ENCODE results near the gene NUDT15. TPM values are rescaled to one million over a fixed set of nuclear protein-coding genes. Genes with fewer than 3 reads are reported as not detected.

NUDT15 gene
- total and polyA plus RNA-seq, 10 of the 15 experiments (the other 5 are each of a cell fraction or from before 2014, with no cell fraction given), result 11.4 to 26.7 (median 18.0) TPM

- TF ChIP-seq NKRF (conservative IDR thresholded peaks at IDR 0.05), result no peak
- TF ChIP-seq LARP7 (IDR thresholded peaks at IDR 0.05), result no peak
Observed at GRCh38 chr13:48068952-48069351, 31.4 kb downstream of the NUDT15 start (continued).

GRCh38 chr13:48069573-48069972 is 32.0 kb downstream of the NUDT15 start:
- no peaks in the 10 kb centered on the region for H4K20me1 ChIP-seq (ENCODE audit: control insufficient read depth, insufficient read depth)
- no peaks in the 10 kb centered on the region for H3K27me3 ChIP-seq (replicated peaks in 1 of 2; ENCODE audit: control insufficient read depth in 2 of 2, insufficient read depth in 2 of 2, low read length in 1 of 2)
- DNase-seq (ENCODE audit: low read depth, low spot score), result no peak
- no peak overlapping the region for H3K9ac ChIP-seq (ENCODE audit: control insufficient read depth, insufficient read depth, low read length)
- no peak overlapping the region for H2AFZ ChIP-seq (ENCODE audit: control insufficient read depth, low read depth, low read length)
- no peak overlapping the region for H3K27ac ChIP-seq (ENCODE audit: control insufficient read depth, insufficient read depth)
- ChIA-PET CTCF (interaction anchor here (1.4 kb wide), 1 partner anchor 10 kb away, joined by 4 read pairs; no protein-coding TSS in a partner anchor), RAD21 (ENCODE audit: unreplicated experiment) (no interaction called here), SMC1A (ENCODE audit: uncharacterized antibody, unreplicated experiment) (no interaction called here), POLR2A (no interaction called here)
- intact Hi-C loops (cut with micrococcal nuclease; ENCODE audit: unreplicated experiment), result no loop called here
- H3K36me3 ChIP-seq (ENCODE audit: control insufficient read depth in 2 of 2, insufficient read depth in 2 of 2, low read length in 1 of 2), result peaks cover 9 to 29% of the 10 kb centered on the region in 2 experiments
- in situ Hi-C loops (cut with MboI), result no loop called here
- H3K79me2 ChIP-seq (ENCODE audit: control insufficient read depth, insufficient read depth, low read length), result no peaks in the 10 kb centered on the region; the same call in 1 of the 2 replicates
- 100% methylated on average over 1 of the region's 1 CpG for WGBS (ENCODE audit: insufficient coverage, insufficient replicate concordance, low lambda C conversion rate, missing lambda C conversion rate)
- H3K4me1 ChIP-seq (ENCODE audit: control insufficient read depth, insufficient read depth, low read length), result peaks cover 4% of the 10 kb centered on the region
- no peak for TF ChIP-seq KDM1A (IDR thresholded peaks at IDR 0.05; ENCODE audit: borderline replicate concordance)
- TF ChIP-seq POU2F2 (IDR thresholded peaks at IDR 0.05; ENCODE audit: borderline replicate concordance, low read depth, low read length), result no peak
- no peak for TF ChIP-seq MYC (IDR thresholded peaks at IDR 0.05; ENCODE audit: insufficient read depth, insufficient read length, insufficient replicate concordance, low read length, severe bottlenecking)
- TF ChIP-seq E4F1 (IDR thresholded peaks at IDR 0.05; ENCODE audit: borderline replicate concordance, partially characterized antibody), result no peak
- TF ChIP-seq NKRF (conservative IDR thresholded peaks at IDR 0.05), result no peak
- no peak for TF ChIP-seq USF2 (IDR thresholded peaks at IDR 0.05; ENCODE audit: borderline replicate concordance, low read depth, low read length)
- no peak for FAIRE-seq
- no TSS peak for BruUV-seq (replicated peaks)
- peaks cover 25% of the 10 kb centered on the region; the same call in 2 of the 3 replicates for H3K9me3 ChIP-seq (replicated peaks; ENCODE audit: control insufficient read depth, insufficient read depth, low read length)
- no peak for ATAC-seq
- no peak overlapping the region for H3K4me3 ChIP-seq
- no peak overlapping the region for H3K4me2 ChIP-seq (ENCODE audit: control insufficient read depth, insufficient read depth)

All from GM12878 (cell line).